ENCODE data around the gene BEX3. TPM values are rescaled to one million over a fixed set of nuclear protein-coding genes. Genes with fewer than 3 reads are reported as not detected.

Gene BEX3
- total and polyA plus RNA-seq, 7 experiments from 2014 or later = 5.9 to 192 (median 66.0) TPM

DNA sequence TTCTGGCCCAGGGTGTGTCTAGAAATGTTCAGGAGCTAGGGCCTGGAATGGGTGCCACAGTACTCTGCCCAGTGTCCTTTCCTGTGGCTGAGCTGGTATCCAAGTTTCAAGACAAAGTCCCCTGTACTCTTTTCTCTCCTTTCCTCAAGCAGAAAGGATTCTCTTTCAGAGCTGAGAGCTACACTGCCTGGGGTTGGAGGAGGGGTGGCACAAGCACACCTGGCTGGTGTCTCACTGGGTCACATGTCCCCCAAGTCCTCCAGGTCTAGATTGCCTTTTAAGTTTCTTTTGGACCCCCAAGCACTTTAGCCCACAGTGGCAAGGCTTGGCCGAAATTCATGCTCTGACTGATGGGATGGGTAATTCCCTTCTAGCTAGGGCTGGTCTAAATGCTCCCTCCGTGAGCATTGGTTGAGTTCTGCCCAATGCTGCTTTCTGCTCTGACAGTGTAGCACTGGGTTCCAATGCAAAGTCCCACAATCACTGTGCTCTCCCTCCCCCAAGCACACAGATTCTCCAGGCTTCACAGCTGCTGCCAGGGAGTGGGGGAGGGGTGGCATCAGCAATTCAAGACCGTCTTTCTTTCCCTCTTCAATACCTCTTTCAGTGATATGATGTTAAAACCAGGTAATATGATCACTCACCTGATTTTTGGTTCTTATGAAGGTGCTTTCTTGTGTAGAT, 47.8 kb downstream of the BEX3 start:
- Mint-ChIP-seq H3K27ac (no peak overlapping the region), H3K4me1 (no peaks in the 10 kb centered on the region), H3K4me3 (no peak overlapping the region), H3K36me3 (no peaks in the 10 kb centered on the region), H3K9me3 (no peaks in the 10 kb centered on the region), H3K27me3 (peaks cover 0 to 4% (median 0%) of the 10 kb centered on the region in 5 donors)
- H3K36me3 ChIP-seq (ENCODE audit: control insufficient read depth in 2 of 3, insufficient read depth in 3 of 3, low read length in 3 of 3) = no peaks in the 10 kb centered on the region
- DNase-seq (no peak), ATAC-seq (no peak)
- H3K4me1 ChIP-seq (ENCODE audit: control insufficient read depth in 2 of 2, insufficient read depth in 2 of 2, low read length in 2 of 2) = no peaks in the 10 kb centered on the region
- no peaks in the 10 kb centered on the region for H3K27me3 ChIP-seq (ENCODE audit: control insufficient read depth in 2 of 2, insufficient read depth in 2 of 2, low read length in 2 of 2)
- H3K9me3 ChIP-seq (ENCODE audit: control insufficient read depth in 2 of 3, low read length in 3 of 3) = no peaks in the 10 kb centered on the region
- ChIA-PET CTCF (no interaction called here), POLR2A (no interaction called here)
- intact Hi-C loops (cut with micrococcal nuclease) = no loop called here
- H3K4me3 ChIP-seq (ENCODE audit: low read length) = no peak overlapping the region
- no peak overlapping the region for H3K27ac ChIP-seq (ENCODE audit: low read depth, low read length)

Other genes starting within 250 kb of the BEX3 start
- gene BEX4, start 161.4 kb upstream of the BEX3 start, total RNA-seq = 10 to 100 TPM in 4 of 5 experiments, 1 to 10 TPM in 1; 8.8 to 51.2 (median 41.1) TPM
- gene BEX4, start 161.4 kb upstream of the BEX3 start, polyA plus RNA-seq = 100 to 1,000 TPM in 1 of 2 donors, 10 to 100 TPM in 1; 94.7 to 120 TPM
- 10 to 100 TPM; 12.2 to 35.0 (median 33.2) TPM for gene TCEAL8, start 121.4 kb upstream of the BEX3 start, total RNA-seq
- 10 to 100 TPM; 71.4 to 82.3 TPM for gene TCEAL8, start 121.4 kb upstream of the BEX3 start, polyA plus RNA-seq
- gene TCEAL5, start 99.8 kb upstream of the BEX3 start, total RNA-seq = not detected
- gene TCEAL5, start 99.8 kb upstream of the BEX3 start, polyA plus RNA-seq = not detected
- 10 to 100 TPM in 4 of 5 experiments, 1 to 10 TPM in 1; 4.8 to 48.5 (median 42.1) TPM for gene BEX2, start 65.5 kb upstream of the BEX3 start, total RNA-seq
- 100 to 1,000 TPM in 1 of 2 donors, 10 to 100 TPM in 1; 92.5 to 126 TPM for gene BEX2, start 65.5 kb upstream of the BEX3 start, polyA plus RNA-seq
- not detected for gene TCEAL7, start 46.3 kb upstream of the BEX3 start, total RNA-seq
- not detected for gene TCEAL7, start 46.3 kb upstream of the BEX3 start, polyA plus RNA-seq
- 1 to 10 TPM in 4 of 5 experiments, under 1 TPM in 1; 0.51 to 4.2 (median 1.1) TPM for gene TCEAL9, start 20.0 kb upstream of the BEX3 start, total RNA-seq
- gene TCEAL9, start 20.0 kb upstream of the BEX3 start, polyA plus RNA-seq = 1 to 10 TPM in 1 of 2 donors, under 1 TPM in 1; 0.53 to 5.8 TPM
- under 1 TPM in 3 of 5 experiments, not detected in 2; 0.17 to 0.27 (median 0.19) TPM for gene RAB40A, start 143.0 kb downstream of the BEX3 start, total RNA-seq
- under 1 TPM in 1 of 2 donors, not detected in 1; 0.09 TPM for gene RAB40A, start 143.0 kb downstream of the BEX3 start, polyA plus RNA-seq
- gene TCEAL4, start 209.0 kb downstream of the BEX3 start, total RNA-seq = 10 to 100 TPM in 1 of 5 experiments, 1 to 10 TPM in 4; 1.8 to 11.7 (median 9.3) TPM
- 10 to 100 TPM; 13.7 to 15.1 TPM for gene TCEAL4, start 209.0 kb downstream of the BEX3 start, polyA plus RNA-seq
- 1 to 10 TPM in 4 of 5 experiments, under 1 TPM in 1; 0.60 to 6.1 (median 4.2) TPM for gene TCEAL3, start 231.4 kb downstream of the BEX3 start, total RNA-seq
- gene TCEAL3, start 231.4 kb downstream of the BEX3 start, polyA plus RNA-seq = 1 to 10 TPM; 4.6 to 5.4 TPM